ENCODE data around the gene NUDT17. TPM values are rescaled to one million over a fixed set of nuclear protein-coding genes. Genes with fewer than 3 reads are reported as not detected.
A peak's percentile ranks its signal among the peaks of the same experiment; 100 is the strongest.

NUDT17 gene
- total and polyA plus RNA-seq, 5 donors = 4.1 to 7.2 (median 5.1) TPM

DNA sequence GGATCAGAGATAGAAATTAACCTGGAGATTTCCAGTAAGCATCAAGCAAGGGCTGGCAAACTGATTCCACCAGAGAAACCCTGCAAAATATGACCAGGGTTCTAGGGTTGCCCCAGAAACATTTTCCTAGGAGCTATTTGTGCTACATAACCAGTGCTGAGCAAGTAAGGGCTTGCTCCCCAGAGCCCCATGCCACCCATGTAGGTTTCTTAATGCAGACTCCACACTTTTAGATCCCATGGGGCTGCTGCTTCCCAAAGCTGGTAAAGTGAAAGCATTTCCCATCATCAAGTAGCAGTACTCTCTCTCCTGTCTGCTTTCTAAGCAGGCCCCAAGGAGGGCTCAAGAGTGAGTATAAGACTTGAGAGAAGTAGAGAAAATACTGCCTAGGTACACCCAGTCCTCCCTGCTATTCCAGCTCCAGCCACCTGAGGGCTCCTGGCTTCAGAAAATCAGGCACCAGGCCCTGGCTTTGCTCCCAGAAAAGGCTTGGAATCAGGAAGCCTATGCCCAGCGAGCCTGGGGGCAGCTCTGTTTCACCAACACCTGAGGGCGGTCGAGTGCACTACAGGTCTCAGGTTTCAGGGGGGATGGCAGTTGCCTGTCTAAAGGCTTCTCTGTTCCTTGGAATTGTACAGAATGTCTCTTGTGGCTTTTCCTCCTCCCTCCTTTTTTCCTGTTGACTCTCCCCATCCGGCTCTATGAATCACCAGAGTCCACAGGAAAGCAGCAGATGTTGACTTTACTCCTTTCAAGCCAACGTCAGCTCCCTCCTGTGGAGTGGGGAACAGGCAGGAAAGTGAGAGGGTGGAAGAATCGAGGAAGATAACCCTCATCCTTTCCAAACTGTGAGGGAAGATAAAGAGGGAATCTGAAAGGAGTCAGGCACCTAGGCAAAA is 46.4 kb downstream of the NUDT17 start:
- DNase-seq = peak; percentile 93 to 97 (median 94)
- Histone ChIP-seq H3K27ac (ENCODE audit: low read length) (peak overlapping the region; percentile 86), H3K4me3 (ENCODE audit: low read length) (peak overlapping the region; percentile 2), H3K27me3 (ENCODE audit: control insufficient read depth, insufficient read depth) (no peaks in the 10 kb centered on the region), H3K9me3 (ENCODE audit: control insufficient read depth, low read length) (no peaks in the 10 kb centered on the region), H3K4me1 (ENCODE audit: control insufficient read depth, insufficient read depth, low read length) (peaks cover 9% of the 10 kb centered on the region)
- intact Hi-C loops (cut with DNase I) = loop anchor here (5.0 to 10.0 kb wide), 3 partner anchors 73 to 123 kb away; partner anchors contain the start of genes ANKRD34A (in 1 of the 4) and POLR3GL (in 1 of the 4)
- WGBS = 1% methylated on average over 6 of the region's 6 CpGs
- peak; percentile 89 to 92 for ATAC-seq

DNA sequence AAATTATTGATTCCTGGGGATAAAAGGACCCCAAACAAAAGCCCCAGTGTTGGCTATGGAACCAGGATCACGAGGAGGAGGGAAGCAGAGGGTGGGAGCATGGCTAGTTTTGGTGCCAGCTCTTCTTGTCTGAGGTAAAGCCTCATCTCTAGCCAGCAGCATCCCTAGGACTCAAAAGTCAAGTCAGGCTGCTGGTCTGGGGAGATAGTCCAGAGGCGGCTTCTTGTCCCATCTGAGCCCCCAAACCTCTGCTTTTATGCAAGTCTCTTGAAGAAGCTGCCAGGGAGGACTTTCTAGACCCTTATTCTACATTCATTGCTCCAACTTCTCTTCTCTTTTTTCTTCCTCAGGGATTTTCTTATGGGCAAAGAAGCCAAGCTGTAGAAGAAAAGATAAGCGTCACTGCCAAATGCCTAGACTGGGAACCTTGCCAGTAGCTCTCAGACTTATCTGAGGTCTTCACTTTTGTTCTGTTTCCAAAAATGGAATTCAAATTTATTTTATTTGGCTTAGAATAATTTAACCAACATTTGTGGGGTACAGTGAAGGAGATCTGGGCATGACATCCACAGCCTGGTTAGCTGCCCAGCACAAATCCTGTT is 47.2 kb downstream of the NUDT17 start:
- ATAC-seq (peak; percentile 30 to 34), DNase-seq (peak in 1 of 3 donors; percentile 53)
- intact Hi-C loops (cut with DNase I) = loop anchor here (5.0 to 10.0 kb wide), 3 partner anchors 72 to 122 kb away; partner anchors contain the start of genes ANKRD34A (in 1 of the 4) and POLR3GL (in 1 of the 4)
- H3K27ac ChIP-seq (ENCODE audit: low read length) = peak overlapping the region; percentile 86
- H3K4me3 ChIP-seq (ENCODE audit: low read length) = no peak overlapping the region
- no peaks in the 10 kb centered on the region for H3K9me3 ChIP-seq (ENCODE audit: control insufficient read depth, low read length)
- H3K4me1 ChIP-seq (ENCODE audit: control insufficient read depth, insufficient read depth, low read length) = peaks cover 9% of the 10 kb centered on the region
- WGBS = 27% methylated on average over 3 of the region's 3 CpGs
- no peaks in the 10 kb centered on the region for H3K27me3 ChIP-seq (ENCODE audit: control insufficient read depth, insufficient read depth)

DNA sequence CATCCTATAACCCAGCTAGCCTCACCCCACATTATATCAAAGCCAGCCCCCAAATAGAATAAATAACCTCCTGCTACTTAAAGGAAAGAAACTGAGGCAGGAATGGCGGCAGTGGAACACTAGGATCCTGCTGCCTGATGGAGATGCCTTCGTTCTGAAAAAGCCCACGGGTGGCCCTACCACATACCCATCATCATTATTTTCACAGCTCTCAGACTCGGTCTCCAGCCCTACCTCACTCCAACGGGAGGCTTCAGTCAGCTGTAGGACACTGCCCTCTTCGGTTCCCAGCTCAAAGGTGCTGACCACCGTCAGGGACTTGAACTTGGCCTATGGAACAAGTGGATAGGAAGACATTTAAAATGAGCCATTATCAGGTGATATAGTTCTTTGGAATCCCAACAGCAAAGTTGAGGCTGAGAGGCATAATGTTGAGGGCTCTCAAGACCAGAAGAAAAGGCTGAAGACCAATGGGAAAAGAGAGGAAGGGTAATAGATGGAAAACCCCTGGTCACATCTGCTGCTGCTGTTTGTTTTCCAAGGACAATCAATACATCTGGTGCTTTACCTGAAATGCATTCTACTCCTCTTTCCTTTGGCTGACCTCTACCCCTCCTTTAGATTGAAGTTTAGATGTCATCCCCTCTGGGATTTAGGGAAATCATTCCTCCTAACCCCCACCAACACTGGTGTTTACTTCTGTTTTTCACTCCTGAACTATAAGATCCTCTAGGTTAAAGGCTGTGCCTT is 48.1 kb downstream of the NUDT17 start:
- peaks cover 9% of the 10 kb centered on the region for H3K4me1 ChIP-seq (ENCODE audit: control insufficient read depth, insufficient read depth, low read length)
- H3K27me3 ChIP-seq (ENCODE audit: control insufficient read depth, insufficient read depth) = no peaks in the 10 kb centered on the region
- H3K9me3 ChIP-seq (ENCODE audit: control insufficient read depth, low read length) = no peaks in the 10 kb centered on the region
- DNase-seq (no peak), ATAC-seq (no peak)
- intact Hi-C loops (cut with DNase I) = loop anchor here (5.0 to 10.0 kb wide), 3 partner anchors 71 to 121 kb away; partner anchors contain the start of genes ANKRD34A (in 1 of the 4) and POLR3GL (in 1 of the 4)
- no peak overlapping the region for H3K4me3 ChIP-seq (ENCODE audit: low read length)
- 86% methylated on average over 7 of the region's 7 CpGs for WGBS
- peak overlapping the region; percentile 1 for H3K27ac ChIP-seq (ENCODE audit: low read length)

DNA sequence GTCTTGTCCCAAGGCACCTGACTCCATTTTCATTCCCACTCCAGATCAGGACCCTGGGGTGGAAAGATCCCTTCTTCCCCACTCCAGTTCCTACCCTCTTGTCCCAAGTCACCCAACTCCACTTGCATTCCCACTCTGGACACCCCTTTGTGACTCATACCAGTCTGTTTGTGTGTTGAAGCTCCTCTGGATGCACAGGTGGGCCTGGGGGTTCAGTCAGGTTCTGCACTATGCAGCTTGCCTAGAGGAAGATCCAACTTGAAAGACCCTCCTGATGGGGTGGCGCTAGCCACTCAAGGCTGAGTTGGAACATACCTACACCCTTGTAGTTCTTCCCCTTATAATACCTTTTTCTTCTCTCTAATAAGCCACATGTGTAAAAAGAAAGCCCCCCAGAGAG is 50.0 kb downstream of the NUDT17 start:
- H3K4me1 ChIP-seq (ENCODE audit: control insufficient read depth, insufficient read depth, low read length) = peaks cover 9% of the 10 kb centered on the region
- H3K27me3 ChIP-seq (ENCODE audit: control insufficient read depth, insufficient read depth) = no peaks in the 10 kb centered on the region
- no peaks in the 10 kb centered on the region for H3K9me3 ChIP-seq (ENCODE audit: control insufficient read depth, low read length)
- DNase-seq (no peak), ATAC-seq (no peak)
- intact Hi-C loops (cut with DNase I) = loop anchor here in 2 of 4 donors (10.0 kb wide), 2 partner anchors 69 to 119 kb away; partner anchors contain the start of genes ANKRD34A (in 1 of the 2) and POLR3GL (in 1 of the 2)
- no peak overlapping the region for H3K27ac ChIP-seq (ENCODE audit: low read length)
- 93% methylated on average over 1 of the region's 1 CpG for WGBS
- H3K4me3 ChIP-seq (ENCODE audit: low read length) = no peak overlapping the region

DNA sequence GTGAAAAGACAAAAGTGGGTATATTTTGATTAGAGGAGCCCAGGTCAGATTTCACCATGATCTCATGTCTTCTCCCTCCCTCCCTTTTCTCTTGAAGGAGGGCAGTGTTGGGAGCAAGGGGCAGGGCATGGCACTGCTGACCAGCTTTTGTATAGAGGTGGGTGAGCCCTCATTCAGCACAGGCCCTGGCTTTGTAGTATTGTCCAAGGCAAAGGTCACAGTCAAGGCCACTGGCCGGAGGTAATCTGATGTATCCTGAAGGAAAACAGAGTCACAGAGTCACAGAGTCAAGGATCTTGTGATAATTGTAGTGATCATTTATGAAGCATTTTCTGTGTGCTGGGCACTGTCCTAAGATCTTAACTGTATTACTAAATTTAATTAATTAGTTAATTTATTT is 52.5 kb downstream of the NUDT17 start:
- H3K4me3 ChIP-seq (ENCODE audit: low read length) = no peak overlapping the region
- intact Hi-C loops (cut with DNase I) = loop anchor here in 2 of 4 donors (10.0 kb wide), 2 partner anchors 67 to 117 kb away; partner anchors contain the start of genes ANKRD34A (in 1 of the 2) and POLR3GL (in 1 of the 2)
- no peak overlapping the region for H3K27ac ChIP-seq (ENCODE audit: low read length)
- 90% methylated on average over 1 of the region's 1 CpG for WGBS
- H3K4me1 ChIP-seq (ENCODE audit: control insufficient read depth, insufficient read depth, low read length) = peaks cover 1% of the 10 kb centered on the region
- no peaks in the 10 kb centered on the region for H3K9me3 ChIP-seq (ENCODE audit: control insufficient read depth, low read length)
- ATAC-seq (no peak), DNase-seq (no peak)
- H3K27me3 ChIP-seq (ENCODE audit: control insufficient read depth, insufficient read depth) = no peaks in the 10 kb centered on the region

Small RNA genes lying within 50 kb of the gene (microRNA-seq; reads per million reads assigned to microRNA genes)
- gene MIR6736 = 0 to 0.54 reads per million in 2 donors

Other genes with a start within 250 kb of the NUDT17 start
- 10 to 100 TPM in 3 of 4 donors, 1 to 10 TPM in 1; 8.9 to 19.2 (median 12.2) TPM for gene GPR89A, start 237.6 kb upstream of the NUDT17 start, total RNA-seq
- 9.5 TPM for gene GPR89A, start 237.6 kb upstream of the NUDT17 start, polyA plus RNA-seq
- under 1 TPM in 1 of 4 donors, not detected in 3; 0.14 TPM for gene PDZK1, start 138.3 kb upstream of the NUDT17 start, total RNA-seq
- gene PDZK1, start 138.3 kb upstream of the NUDT17 start, polyA plus RNA-seq = 0.27 TPM
- gene CD160, start 126.1 kb upstream of the NUDT17 start, total RNA-seq = not detected
- not detected for gene CD160, start 126.1 kb upstream of the NUDT17 start, polyA plus RNA-seq
- 10 to 100 TPM; 38.6 to 53.0 (median 42.7) TPM for gene RNF115, start 21.5 kb upstream of the NUDT17 start, total RNA-seq
- gene RNF115, start 21.5 kb upstream of the NUDT17 start, polyA plus RNA-seq = 26.4 TPM
- 10 to 100 TPM; 14.7 to 15.9 (median 14.8) TPM for gene POLR3C, start 21.4 kb upstream of the NUDT17 start, total RNA-seq
- gene POLR3C, start 21.4 kb upstream of the NUDT17 start, polyA plus RNA-seq = 8.7 TPM
- 10 to 100 TPM; 16.9 to 19.4 (median 18.8) TPM for gene PIAS3, start 13.5 kb downstream of the NUDT17 start, total RNA-seq
- 16.6 TPM for gene PIAS3, start 13.5 kb downstream of the NUDT17 start, polyA plus RNA-seq
- gene ANKRD35, start 40.2 kb downstream of the NUDT17 start, total RNA-seq = 1 to 10 TPM; 1.9 to 2.3 (median 2.1) TPM
- 1.4 TPM for gene ANKRD35, start 40.2 kb downstream of the NUDT17 start, polyA plus RNA-seq
- 10 to 100 TPM; 10.2 to 29.0 (median 12.6) TPM for gene ITGA10, start 64.4 kb downstream of the NUDT17 start, total RNA-seq
- 5.6 TPM for gene ITGA10, start 64.4 kb downstream of the NUDT17 start, polyA plus RNA-seq
- 10 to 100 TPM; 21.4 to 23.7 (median 22.4) TPM for gene PEX11B, start 73.1 kb downstream of the NUDT17 start, total RNA-seq
- gene PEX11B, start 73.1 kb downstream of the NUDT17 start, polyA plus RNA-seq = 22.8 TPM
- 10 to 100 TPM; 68.6 to 94.5 (median 74.4) TPM for gene RBM8A, start 81.9 kb downstream of the NUDT17 start, total RNA-seq
- 64.1 TPM for gene RBM8A, start 81.9 kb downstream of the NUDT17 start, polyA plus RNA-seq
- 10 to 100 TPM; 25.4 to 39.2 (median 28.4) TPM for gene LIX1L, start 112.4 kb downstream of the NUDT17 start, total RNA-seq
- gene LIX1L, start 112.4 kb downstream of the NUDT17 start, polyA plus RNA-seq = 11.9 TPM
- 1 to 10 TPM; 1.7 to 3.9 (median 3.7) TPM for gene ANKRD34A, start 118.9 kb downstream of the NUDT17 start, total RNA-seq
- gene ANKRD34A, start 118.9 kb downstream of the NUDT17 start, polyA plus RNA-seq = 1.8 TPM
- 10 to 100 TPM; 51.4 to 54.4 (median 52.5) TPM for gene POLR3GL, start 119.1 kb downstream of the NUDT17 start, total RNA-seq
- 94.7 TPM for gene POLR3GL, start 119.1 kb downstream of the NUDT17 start, polyA plus RNA-seq
- gene TXNIP, start 150.9 kb downstream of the NUDT17 start, total RNA-seq = 100 to 1,000 TPM; 548 to 806 (median 632) TPM
- gene TXNIP, start 150.9 kb downstream of the NUDT17 start, polyA plus RNA-seq = 943 TPM
- gene HJV, start 176.1 kb downstream of the NUDT17 start, total RNA-seq = 100 to 1,000 TPM in 2 of 4 donors, 10 to 100 TPM in 2; 65.1 to 164 (median 97.1) TPM
- 116 TPM for gene HJV, start 176.1 kb downstream of the NUDT17 start, polyA plus RNA-seq

All from right cardiac atrium (tissue), 5 donors.